ENCODE data around the gene STK40.
A peak's percentile ranks its signal among the peaks of the same experiment; 100 is the strongest.

Gene STK40

DNA sequence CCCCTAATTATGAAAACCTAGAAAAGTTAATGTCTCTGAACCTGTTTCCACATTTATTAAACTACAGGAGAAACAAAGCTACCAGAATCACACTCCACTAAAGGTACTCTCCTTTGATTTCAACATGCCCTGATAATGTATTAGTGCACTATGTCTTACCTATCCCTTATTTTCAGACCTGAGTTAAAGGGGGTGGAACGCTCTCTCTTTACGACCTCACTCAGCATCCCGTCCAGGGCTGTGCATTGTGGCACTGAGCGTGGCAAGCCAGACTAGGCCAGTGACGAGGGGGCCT is 11.3 kb upstream of the STK40 start:
- peaks cover 35% of the 10 kb centered on the region for H3K79me2 ChIP-seq (ENCODE audit: insufficient read depth, low read length)
- H3K9ac ChIP-seq (ENCODE audit: low read depth, low read length): peak overlapping the region; percentile 82
- peaks cover 27% of the 10 kb centered on the region for H3K4me1 ChIP-seq (ENCODE audit: insufficient read depth, low read length)
- peak overlapping the region; percentile 90 to 97 for H3K4me3 ChIP-seq (ENCODE audit: low read depth in 1 of 2, low read length in 2 of 2)
- H2AFZ ChIP-seq (ENCODE audit: low read depth, low read length): peak overlapping the region; percentile 96
- H3K36me3 ChIP-seq (ENCODE audit: insufficient read depth, low read length): peaks cover 26% of the 10 kb centered on the region
- H3K27ac ChIP-seq (ENCODE audit: low read length): peak overlapping the region; percentile 84
- H4K20me1 ChIP-seq (ENCODE audit: insufficient read depth, low read length): peaks cover 8% of the 10 kb centered on the region; the same call in 1 of the 2 replicates
- H3K27me3 ChIP-seq (ENCODE audit: insufficient read depth, low read length, poor library complexity): no peaks in the 10 kb centered on the region
- H3K4me2 ChIP-seq (ENCODE audit: insufficient read depth, low read length): peak overlapping the region; percentile 90
- no peaks in the 10 kb centered on the region for H3K9me3 ChIP-seq (ENCODE audit: insufficient read depth, low read length, severe bottlenecking)
- ATAC-seq (ENCODE audit: insufficient read depth, low read depth) (peak; percentile 70), DNase-seq (no peak)
- TF ChIP-seq, protein P1, sequence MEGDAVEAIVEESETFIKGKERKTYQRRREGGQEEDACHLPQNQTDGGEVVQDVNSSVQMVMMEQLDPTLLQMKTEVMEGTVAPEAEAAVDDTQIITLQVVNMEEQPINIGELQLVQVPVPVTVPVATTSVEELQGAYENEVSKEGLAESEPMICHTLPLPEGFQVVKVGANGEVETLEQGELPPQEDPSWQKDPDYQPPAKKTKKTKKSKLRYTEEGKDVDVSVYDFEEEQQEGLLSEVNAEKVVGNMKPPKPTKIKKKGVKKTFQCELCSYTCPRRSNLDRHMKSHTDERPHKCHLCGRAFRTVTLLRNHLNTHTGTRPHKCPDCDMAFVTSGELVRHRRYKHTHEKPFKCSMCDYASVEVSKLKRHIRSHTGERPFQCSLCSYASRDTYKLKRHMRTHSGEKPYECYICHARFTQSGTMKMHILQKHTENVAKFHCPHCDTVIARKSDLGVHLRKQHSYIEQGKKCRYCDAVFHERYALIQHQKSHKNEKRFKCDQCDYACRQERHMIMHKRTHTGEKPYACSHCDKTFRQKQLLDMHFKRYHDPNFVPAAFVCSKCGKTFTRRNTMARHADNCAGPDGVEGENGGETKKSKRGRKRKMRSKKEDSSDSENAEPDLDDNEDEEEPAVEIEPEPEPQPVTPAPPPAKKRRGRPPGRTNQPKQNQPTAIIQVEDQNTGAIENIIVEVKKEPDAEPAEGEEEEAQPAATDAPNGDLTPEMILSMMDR (IDR thresholded peaks at IDR 0.05; ENCODE audit: borderline replicate concordance, extremely low read depth, low read length, poor library complexity, severe bottlenecking): no peak
- TF ChIP-seq EZH2 (IDR thresholded peaks at IDR 0.05; ENCODE audit: borderline replicate concordance, low read depth, low read length, severe bottlenecking): no peak

DNA sequence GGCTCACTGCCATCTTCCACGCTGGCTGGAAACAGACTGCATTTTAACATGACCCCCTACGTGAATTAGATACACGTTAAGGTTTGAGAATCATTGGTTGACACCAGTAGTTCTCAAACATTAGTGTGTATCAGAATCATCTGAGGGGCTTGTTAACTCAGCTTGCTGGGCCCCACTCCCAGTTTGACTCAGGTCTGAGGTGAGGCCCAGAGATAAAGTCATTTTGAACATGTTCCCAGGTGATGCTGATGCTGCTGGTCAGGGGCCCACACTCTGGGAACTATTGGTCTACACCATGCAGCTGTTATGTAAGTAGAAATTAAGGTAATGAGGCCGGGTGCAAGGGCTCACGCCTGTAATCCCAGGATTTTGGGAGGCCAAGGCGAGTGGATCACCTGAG is 10.6 kb upstream of the STK40 start:
- Histone ChIP-seq H3K79me2 (ENCODE audit: insufficient read depth, low read length) (peaks cover 35% of the 10 kb centered on the region), H2AFZ (ENCODE audit: low read depth, low read length) (no peak overlapping the region), H3K9me3 (ENCODE audit: insufficient read depth, low read length, severe bottlenecking) (no peaks in the 10 kb centered on the region), H3K27me3 (ENCODE audit: insufficient read depth, low read length, poor library complexity) (no peaks in the 10 kb centered on the region), H3K4me2 (ENCODE audit: insufficient read depth, low read length) (peak overlapping the region; percentile 90), H3K4me1 (ENCODE audit: insufficient read depth, low read length) (peaks cover 27% of the 10 kb centered on the region), H3K4me3 (ENCODE audit: low read depth in 1 of 2, low read length in 2 of 2) (peak overlapping the region in 1 of 2 experiments; percentile 97; a peak in 2 of 4 replicates), H3K9ac (ENCODE audit: low read depth, low read length) (peak overlapping the region; percentile 82), H4K20me1 (ENCODE audit: insufficient read depth, low read length) (peaks cover 8% of the 10 kb centered on the region; the same call in 1 of the 2 replicates), H3K27ac (ENCODE audit: low read length) (0 out of 2 replicates have a peak overlapping the region, but pooled peaks have one; percentile 11), H3K36me3 (ENCODE audit: insufficient read depth, low read length) (peaks cover 33% of the 10 kb centered on the region)
- ATAC-seq (ENCODE audit: insufficient read depth, low read depth) (no peak), DNase-seq (no peak)
- TF ChIP-seq, protein P1 (IDR thresholded peaks at IDR 0.05; ENCODE audit: borderline replicate concordance, extremely low read depth, low read length, poor library complexity, severe bottlenecking): no peak
- TF ChIP-seq EZH2 (IDR thresholded peaks at IDR 0.05; ENCODE audit: borderline replicate concordance, low read depth, low read length, severe bottlenecking): no peak

DNA sequence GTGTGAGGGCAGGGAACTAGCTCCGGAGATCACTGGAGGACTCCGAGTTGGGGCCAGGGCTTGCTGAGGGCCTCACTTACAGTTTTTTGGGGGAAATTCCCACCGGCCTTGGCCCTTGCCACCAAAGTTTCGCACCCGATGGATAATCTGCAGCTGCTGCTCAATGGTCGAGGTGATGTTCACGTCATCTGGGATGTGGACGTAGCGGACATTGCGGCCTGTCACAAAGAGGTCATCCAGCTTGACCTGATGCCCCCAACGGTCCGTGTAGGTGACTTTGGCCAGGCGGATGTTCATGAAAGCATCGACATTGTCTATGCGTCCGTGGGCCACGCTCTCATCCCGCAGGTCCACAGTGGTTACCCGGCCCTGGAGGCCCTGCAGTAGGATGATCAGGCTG is 8.0 kb upstream of the STK40 start:
- H3K9ac ChIP-seq (ENCODE audit: low read depth, low read length): no peak overlapping the region
- ATAC-seq (ENCODE audit: insufficient read depth, low read depth) (no peak), DNase-seq (no peak)
- H3K27me3 ChIP-seq (ENCODE audit: insufficient read depth, low read length, poor library complexity): no peaks in the 10 kb centered on the region
- no peak overlapping the region for H2AFZ ChIP-seq (ENCODE audit: low read depth, low read length)
- H3K4me1 ChIP-seq (ENCODE audit: insufficient read depth, low read length): peaks cover 27% of the 10 kb centered on the region
- H3K4me2 ChIP-seq (ENCODE audit: insufficient read depth, low read length): no peak overlapping the region
- peaks cover 43% of the 10 kb centered on the region for H3K36me3 ChIP-seq (ENCODE audit: insufficient read depth, low read length)
- H3K79me2 ChIP-seq (ENCODE audit: insufficient read depth, low read length): peaks cover 35% of the 10 kb centered on the region
- no peak for TF ChIP-seq EZH2 (IDR thresholded peaks at IDR 0.05; ENCODE audit: borderline replicate concordance, low read depth, low read length, severe bottlenecking)
- TF ChIP-seq, protein P1 (IDR thresholded peaks at IDR 0.05; ENCODE audit: borderline replicate concordance, extremely low read depth, low read length, poor library complexity, severe bottlenecking): no peak
- H3K4me3 ChIP-seq (ENCODE audit: low read depth in 1 of 2, low read length in 2 of 2): no peak overlapping the region
- peaks cover 8% of the 10 kb centered on the region; the same call in 1 of the 2 replicates for H4K20me1 ChIP-seq (ENCODE audit: insufficient read depth, low read length)
- H3K9me3 ChIP-seq (ENCODE audit: insufficient read depth, low read length, severe bottlenecking): no peaks in the 10 kb centered on the region
- H3K27ac ChIP-seq (ENCODE audit: low read length): no peak overlapping the region

DNA sequence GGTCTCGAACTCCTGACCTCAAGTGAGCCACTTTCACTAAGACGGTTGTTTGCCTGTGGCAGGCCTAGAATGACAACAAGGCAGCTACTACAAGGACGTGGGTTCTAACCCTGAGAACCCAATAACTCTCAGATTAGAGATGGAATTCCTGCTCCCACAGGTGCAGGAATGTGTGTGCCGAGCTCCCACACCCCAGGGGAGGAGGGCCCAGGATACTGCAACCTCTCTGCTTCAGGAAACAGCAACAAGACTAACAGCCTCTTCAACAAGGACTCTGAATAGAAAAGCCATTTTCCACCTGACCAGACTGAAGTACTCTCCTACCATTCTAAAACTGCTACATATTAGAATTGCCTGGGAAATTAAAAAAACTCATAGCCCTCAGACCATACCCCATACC is 7.1 kb upstream of the STK40 start:
- H3K79me2 ChIP-seq (ENCODE audit: insufficient read depth, low read length): peaks cover 32% of the 10 kb centered on the region

More for the DNA sequence above, 7.1 kb upstream of the STK40 start:
- Histone ChIP-seq H3K27me3 (ENCODE audit: insufficient read depth, low read length, poor library complexity) (no peaks in the 10 kb centered on the region), H3K4me2 (ENCODE audit: insufficient read depth, low read length) (no peak overlapping the region), H3K4me3 (ENCODE audit: low read depth in 1 of 2, low read length in 2 of 2) (no peak overlapping the region), H3K9me3 (ENCODE audit: insufficient read depth, low read length, severe bottlenecking) (no peaks in the 10 kb centered on the region), H3K27ac (ENCODE audit: low read length) (no peak overlapping the region), H3K4me1 (ENCODE audit: insufficient read depth, low read length) (peaks cover 22% of the 10 kb centered on the region), H3K36me3 (ENCODE audit: insufficient read depth, low read length) (peaks cover 43% of the 10 kb centered on the region), H4K20me1 (ENCODE audit: insufficient read depth, low read length) (peaks cover 8% of the 10 kb centered on the region; the same call in 1 of the 2 replicates), H2AFZ (ENCODE audit: low read depth, low read length) (no peak overlapping the region), H3K9ac (ENCODE audit: low read depth, low read length) (no peak overlapping the region)
- no peak for DNase-seq
- no peak for TF ChIP-seq EZH2 (IDR thresholded peaks at IDR 0.05; ENCODE audit: borderline replicate concordance, low read depth, low read length, severe bottlenecking)
- no peak for ATAC-seq (ENCODE audit: insufficient read depth, low read depth)
